Measurements from ENCODE around the gene TEDC2.
"Not testable (repeated sequence)": the region's sequence is repeated elsewhere in the genome, so short reads cannot be mapped to it uniquely, and the experiment has no call there.

Gene TEDC2

GRCh38 chr16:2439598-2439997 is 20.3 kb upstream of the TEDC2 start:
- no peak for DNase-seq

DNA sequence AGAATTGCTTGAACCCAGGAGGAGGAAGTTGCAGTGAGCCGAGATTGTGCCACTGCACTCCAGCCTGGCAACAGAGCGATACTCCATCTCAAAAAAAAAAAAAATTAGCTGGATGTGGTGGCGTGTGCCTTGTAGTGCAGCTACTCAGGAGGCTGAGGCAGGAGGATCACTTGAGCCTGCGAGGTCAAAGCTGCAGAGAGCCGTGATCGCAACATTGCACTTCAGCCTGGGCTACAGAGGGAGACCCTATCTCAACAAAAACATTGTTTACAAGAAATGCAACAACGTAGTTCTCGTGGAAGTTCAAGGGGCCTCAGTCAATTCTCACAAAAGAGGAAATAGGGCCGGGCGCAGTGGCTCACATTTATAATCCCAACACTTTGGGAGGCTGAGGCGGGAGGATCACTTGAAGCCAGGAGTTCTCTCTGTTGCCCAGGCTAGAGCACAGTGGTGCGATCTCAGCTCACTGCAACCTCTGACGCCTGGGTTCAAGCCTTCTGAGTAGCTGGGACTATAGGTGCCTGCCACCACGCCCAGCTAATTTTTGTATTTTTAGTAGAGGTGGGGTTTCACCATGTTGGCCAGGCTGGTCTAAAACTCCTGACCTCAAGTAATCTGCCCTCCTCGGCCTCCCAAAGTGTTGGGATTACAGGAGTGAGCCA is 18.6 kb upstream of the TEDC2 start:
- DNase-seq, result not testable (repeated sequence)

DNA sequence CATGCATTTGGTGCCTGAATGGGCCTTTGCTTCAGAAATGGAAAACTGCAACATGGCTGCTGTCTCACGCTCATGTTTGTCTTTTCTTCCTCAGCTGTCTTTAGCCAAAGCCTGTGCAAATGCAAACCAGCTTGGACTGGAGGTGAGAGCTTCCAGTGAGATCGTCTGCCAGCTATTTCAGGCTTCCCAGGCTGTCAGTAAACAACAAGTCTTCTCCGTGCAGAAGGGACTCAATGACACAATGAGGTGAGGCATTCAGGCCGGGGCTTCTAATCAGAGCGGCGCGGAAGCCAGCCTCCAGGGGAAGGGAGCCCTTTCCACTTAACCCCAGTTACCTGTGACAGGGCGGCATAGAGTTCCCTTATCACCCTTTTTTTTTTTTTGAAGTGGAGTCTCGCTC is 16.4 kb upstream of the TEDC2 start:
- no peak for DNase-seq

DNA sequence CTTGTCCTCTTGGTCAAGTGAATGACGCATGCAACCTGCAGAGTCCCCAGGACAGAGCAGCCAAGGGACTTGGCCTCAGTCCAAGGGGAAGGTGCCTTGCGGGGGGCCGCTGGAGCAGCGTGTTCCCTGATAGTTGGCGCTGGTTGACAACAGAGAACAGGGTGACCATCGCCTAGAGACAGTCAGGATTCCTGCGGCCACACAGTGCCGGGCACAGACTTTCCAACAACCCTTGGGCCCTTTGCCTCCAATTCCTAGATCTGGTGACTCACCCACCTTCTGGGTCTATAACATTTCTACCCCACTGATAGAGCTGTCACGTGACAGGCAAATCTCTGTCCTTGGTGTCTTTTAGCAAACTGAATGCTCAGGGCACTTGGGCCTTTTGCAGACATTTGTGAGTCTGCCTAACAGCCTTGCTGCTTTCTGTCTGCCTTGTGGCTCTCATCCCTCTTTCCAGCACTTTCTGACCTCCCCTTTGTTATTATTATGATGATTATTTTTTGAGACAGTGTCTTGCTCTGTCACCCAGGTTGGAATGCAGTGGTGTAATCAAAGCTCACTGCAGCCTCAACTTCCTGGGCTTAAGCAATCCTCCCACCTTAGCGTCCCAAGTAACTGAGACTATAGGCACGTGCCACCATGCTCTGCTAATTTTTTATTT is 11.9 kb upstream of the TEDC2 start:
- DNase-seq, result no peak

- no peak for DNase-seq
Observed at GRCh38 chr16:2449118-2449517, 10.8 kb upstream of the TEDC2 start.

DNA sequence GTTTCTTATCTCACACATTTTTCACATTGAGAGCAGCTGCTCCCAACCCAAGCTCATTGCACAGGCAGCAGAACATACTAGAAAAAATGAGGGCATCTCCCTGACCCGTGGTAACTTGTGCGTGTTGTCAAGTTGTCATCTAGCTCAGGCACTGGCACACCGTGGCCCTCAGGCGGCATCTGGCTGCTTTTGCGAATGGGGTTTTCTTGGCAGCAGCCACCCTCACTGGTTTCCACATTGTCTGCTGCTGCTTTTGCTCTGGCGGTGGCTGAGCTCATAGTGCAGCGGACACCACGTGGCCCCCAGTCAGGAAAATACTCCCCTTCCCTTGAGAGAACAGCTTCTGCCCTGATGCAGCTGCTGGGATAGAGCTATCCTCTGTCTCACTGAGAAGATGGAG is 9.4 kb upstream of the TEDC2 start:
- no peak for DNase-seq

- DNase-seq, result no peak
Observed at GRCh38 chr16:2450975-2451381, 8.9 kb upstream of the TEDC2 start.

GRCh38 chr16:2451851-2452320 is 8.0 kb upstream of the TEDC2 start:
- no peak for DNase-seq

DNA sequence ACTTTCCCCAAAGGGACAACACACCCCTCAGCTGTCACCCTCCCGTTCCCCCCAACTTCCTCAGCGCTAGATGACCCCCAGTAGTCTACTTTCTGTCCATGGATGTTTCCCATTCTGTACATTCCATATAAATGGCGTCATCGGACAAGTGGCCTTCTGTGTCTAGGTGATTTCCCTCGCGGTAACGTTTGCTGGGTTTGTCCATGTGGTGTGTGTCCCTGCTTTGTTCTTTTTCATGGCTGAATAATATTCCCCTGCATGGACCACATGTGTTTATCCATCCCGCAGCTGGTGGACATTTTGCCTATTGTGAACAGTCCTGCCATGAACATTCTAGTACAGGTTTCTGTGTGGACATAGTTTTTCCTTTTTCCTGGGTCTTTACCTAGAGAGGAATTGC is 7.3 kb upstream of the TEDC2 start:
- DNase-seq, result no peak

GRCh38 chr16:2455081-2455845 is 4.6 kb upstream of the TEDC2 start:
- DNase-seq, result no peak

DNA sequence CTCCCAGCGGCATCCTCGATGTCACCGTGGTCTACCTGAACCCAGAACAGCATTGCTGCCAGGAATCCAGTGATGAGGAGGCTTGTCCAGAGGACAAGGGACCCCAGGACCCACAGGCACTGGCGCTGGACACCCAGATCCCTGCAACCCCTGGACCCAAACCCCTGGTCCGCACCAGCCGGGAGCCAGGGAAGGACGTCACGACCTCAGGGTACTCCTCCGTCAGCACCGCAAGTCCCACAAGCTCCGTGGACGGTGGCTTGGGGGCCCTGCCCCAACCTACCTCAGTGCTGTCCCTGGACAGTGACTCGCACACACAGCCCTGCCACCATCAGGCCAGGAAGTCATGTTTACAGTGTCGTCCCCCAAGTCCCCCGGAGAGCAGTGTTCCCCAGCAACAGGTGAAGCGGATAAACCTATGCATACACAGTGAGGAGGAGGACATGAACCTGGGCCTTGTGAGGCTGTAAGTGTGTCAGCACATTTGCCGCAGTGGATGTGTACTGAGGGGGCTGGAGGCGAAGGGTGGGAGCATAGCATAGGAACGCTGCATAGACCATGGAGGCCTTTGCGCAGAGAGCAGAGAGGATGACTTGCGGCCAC is 3.3 kb upstream of the TEDC2 start:
- no peak for DNase-seq

- no peak for DNase-seq
Observed at GRCh38 chr16:2457267-2457666, 2.6 kb upstream of the TEDC2 start.

- no peak for DNase-seq
Observed at GRCh38 chr16:2457946-2458345, 2.0 kb upstream of the TEDC2 start.

DNA sequence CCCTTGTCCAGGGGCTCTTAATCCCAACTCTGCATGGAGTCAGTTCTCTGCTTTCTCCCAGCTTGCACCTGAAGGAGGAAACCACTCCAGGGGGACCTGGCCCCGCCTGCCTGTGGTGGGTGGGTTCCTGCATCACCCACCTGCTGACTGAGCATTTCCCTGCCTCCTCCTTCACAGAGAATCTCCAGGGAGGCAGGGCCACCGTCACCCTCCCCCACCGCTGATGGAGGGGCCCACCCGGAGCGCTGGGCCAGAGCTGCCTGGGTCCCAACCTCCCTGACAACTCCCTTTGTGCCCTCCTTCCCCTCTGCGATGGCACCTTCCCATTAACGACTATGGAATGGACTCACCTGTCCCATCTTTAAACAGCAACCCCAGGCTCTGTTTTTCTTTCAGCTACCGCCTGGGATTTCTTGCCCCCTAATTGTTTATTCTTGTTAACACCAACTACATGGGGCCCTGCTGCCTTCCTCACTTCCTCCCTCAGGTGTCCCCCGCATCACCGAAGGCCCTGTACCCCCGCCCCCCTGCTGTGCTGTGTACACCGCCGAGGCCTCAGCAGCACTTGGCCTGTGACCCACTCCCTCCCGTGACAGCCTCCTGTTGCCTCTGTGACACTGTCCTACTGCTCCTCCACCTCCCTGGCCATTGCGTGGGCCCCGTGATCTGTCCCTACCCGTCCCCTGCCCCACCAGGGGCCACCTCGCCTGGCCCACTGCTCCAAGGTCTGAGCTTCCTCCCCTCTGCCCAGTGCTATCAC is 842 bp upstream of the TEDC2 start:
- DNase-seq, result no peak

DNA sequence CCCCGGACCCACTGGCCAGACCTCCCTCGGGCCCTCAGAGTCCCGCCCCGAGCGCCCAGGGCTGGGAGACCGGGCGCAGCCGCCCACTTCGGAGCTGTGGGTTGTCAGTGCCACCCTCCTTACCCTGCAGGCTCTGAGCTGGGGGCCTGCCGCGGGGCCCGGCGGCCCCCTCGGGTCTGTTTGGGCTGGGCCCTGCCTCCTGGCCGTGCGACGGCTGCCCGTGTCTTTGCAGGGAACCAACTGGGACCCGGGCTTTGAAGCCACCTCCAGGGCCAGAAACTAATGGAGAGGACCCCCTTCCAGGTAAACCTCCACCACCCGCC is 443 bp downstream of the TEDC2 start:
- DNase-seq, result no peak

- no peak for DNase-seq
Observed at GRCh38 chr16:2460916-2461315, 1.0 kb downstream of the TEDC2 start.

GRCh38 chr16:2462031-2462866 is 2.3 kb downstream of the TEDC2 start:
- no peak for DNase-seq

DNA sequence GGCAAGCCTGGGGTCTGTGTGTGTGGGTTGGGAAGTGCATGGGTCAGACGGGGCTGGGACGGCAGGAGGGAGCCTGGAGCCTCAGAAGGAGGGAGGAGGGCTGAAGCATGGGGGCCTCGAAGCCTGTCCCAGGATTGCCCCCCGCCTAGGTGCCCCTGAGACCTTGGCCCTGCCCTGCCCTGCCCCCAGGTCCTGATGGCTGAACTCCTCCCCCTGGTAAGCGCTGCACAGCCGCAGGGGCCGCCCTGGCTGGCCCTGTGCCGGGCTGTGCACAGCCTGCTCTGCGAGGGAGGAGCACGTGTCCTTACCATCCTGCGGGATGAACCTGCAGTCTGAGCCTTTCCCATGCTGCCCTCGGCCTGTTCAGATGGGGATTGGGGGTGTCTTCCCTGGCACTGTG is 4.4 kb downstream of the TEDC2 start:
- no peak for DNase-seq

DNA sequence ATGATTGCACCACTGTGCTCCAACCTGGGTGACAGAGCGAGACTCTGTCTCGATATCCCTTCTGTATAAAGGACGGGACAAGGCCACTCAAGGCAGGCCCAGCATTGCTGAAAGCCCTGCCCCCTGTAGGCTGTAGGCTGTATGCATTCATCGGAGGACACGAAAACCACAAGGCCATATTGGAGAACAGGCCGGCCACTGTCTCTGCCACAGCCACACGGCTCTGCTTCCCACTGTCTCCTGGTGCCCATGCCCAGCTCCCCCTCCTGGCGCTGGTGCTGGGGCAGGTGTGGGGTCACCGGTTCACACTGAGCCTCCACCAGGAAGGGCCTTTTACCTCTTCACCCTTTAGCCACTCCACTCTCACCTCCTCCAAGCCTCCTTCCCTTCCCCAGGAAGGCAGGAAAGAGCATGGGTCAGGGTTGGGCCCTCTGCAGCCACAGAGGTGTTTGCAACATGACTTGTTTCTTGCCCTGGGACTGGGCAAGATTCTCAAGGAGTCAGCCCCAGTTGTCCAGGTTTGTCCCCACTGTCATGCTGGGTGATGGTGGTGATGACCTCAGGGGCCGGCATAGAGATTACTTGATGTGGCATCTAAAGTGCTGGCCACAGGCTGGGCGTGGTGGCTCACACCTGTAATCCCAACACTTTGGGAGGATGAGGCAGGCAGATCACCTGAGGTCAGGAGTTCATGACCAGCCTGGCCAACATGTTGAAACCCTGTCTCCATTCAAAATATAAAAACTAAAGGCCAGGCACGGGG is 5.9 kb downstream of the TEDC2 start:
- DNase-seq, result peak in 1 of 2 donors; percentile 16

- DNase-seq, result no peak
Observed at GRCh38 chr16:2466667-2467527, 7.0 kb downstream of the TEDC2 start.
